B cell (primary cell): Measurements from ENCODE around the gene RAPGEF6. TPM values are rescaled to one million over a fixed set of nuclear protein-coding genes. Genes with fewer than 3 reads are reported as not detected.

Experiments used
- ATAC-seq: fragments of 200-7000 bp; cut with Tn5 transposase; one replicate; pipeline ENCODE4 v1.10.0; 2021; ENCODE audit warnings: low read depth, mild to moderate bottlenecking, moderate number of reproducible peaks, moderate library complexity
- CTCF ChIA-PET: fragments of 350-600 bp; sonication (Branson Sonifier 250); formaldehyde crosslinking; loops from one replicate; lab custom pipeline; 2021; ENCODE audit warnings: antibody characterized with exemption, inconsistent platforms; lab: Charles Lee
- POLR2A ChIA-PET: fragments of 350-600 bp; sonication (Branson Sonifier 250); formaldehyde crosslinking; loops from one replicate; lab custom pipeline; 2021; ENCODE audit warnings: antibody characterized with exemption; lab: Charles Lee
- DNase-seq: peaks from one replicate; pipeline ENCODE4 v3.0.0; 2013
- H2AFZ ChIP-seq: 2 replicates; pipeline ENCODE4 v1.6.1; 2012; ENCODE audit warnings: mild to moderate bottlenecking, low read depth, low read length; ENCODE audit not compliant: insufficient read depth, poor library complexity, severe bottlenecking
- H3K27ac ChIP-seq, 2 donors: 1 replicate in 1 of 2; 2 replicates in 1 of 2; pipeline ENCODE4 v1.5.1; 2012 to 2013; ENCODE audit warnings: low read length in 2 of 2, mild to moderate bottlenecking in 2 of 2, moderate library complexity in 1 of 2
- H3K27me3 ChIP-seq, 4 experiments: fragments of 200-600 bp in 1 of 4; sonication (generic) in 1 of 4; replicated peaks in 1 of 4; 1 replicate in 2 of 4; 2 replicates in 2 of 4; pipeline versions ENCODE4 v1.6.1 to v1.7.0; 2013 to 2016; ENCODE audit warnings: low read length in 3 of 4, mild to moderate bottlenecking in 2 of 4, mixed read lengths in 1 of 4, moderate library complexity in 1 of 4; ENCODE audit not compliant: insufficient read depth in 4 of 4, control insufficient read depth in 3 of 4; ENCODE audit errors: control extremely low read depth in 1 of 4
- H3K36me3 ChIP-seq, 2 experiments: replicated peaks in 1 of 2; 1 replicate in 1 of 2; 2 replicates in 1 of 2; pipeline versions ENCODE4 v1.6.1 to v1.7.1; 2013; ENCODE audit warnings: low read length in 1 of 2; ENCODE audit not compliant: insufficient read depth in 2 of 2, control insufficient read depth in 1 of 2; ENCODE audit errors: control extremely low read depth in 1 of 2, extremely low read depth in 1 of 2
- H3K4me1 ChIP-seq, 2 donors: fragments of 200-600 bp in 1 of 2; sonication (generic) in 1 of 2; 1 replicate in 1 of 2; 2 replicates in 1 of 2; pipeline versions ENCODE4 v1.5.1 to v1.6.1; 2013 to 2017; ENCODE audit warnings: low read length in 2 of 2; ENCODE audit not compliant: control insufficient read depth in 2 of 2, insufficient read depth in 2 of 2
- H3K4me2 ChIP-seq: replicated peaks from 2 replicates; pipeline ENCODE3; 2012; ENCODE audit warnings: mild to moderate bottlenecking, low read depth, low read length; ENCODE audit not compliant: poor library complexity, severe bottlenecking
- H3K4me3 ChIP-seq, 5 experiments: fragments of 200-600 bp in 1 of 5; sonication (generic) in 1 of 5; 1 replicate in 3 of 5; 2 replicates in 2 of 5; pipeline versions ENCODE4 v1.5.1 to v1.7.0; 2011 to 2016; ENCODE audit warnings: low read length in 4 of 5, mild to moderate bottlenecking in 4 of 5, low read depth in 2 of 5, control low read depth in 1 of 5, moderate library complexity in 1 of 5; ENCODE audit not compliant: insufficient read depth in 1 of 5; ENCODE audit errors: control extremely low read depth in 1 of 5, extremely low read depth in 1 of 5
- H3K79me2 ChIP-seq: fragments of 200-600 bp; sonication (generic); one replicate; pipeline ENCODE4 v1.6.0; 2016; ENCODE audit warnings: low read length; ENCODE audit not compliant: control insufficient read depth, insufficient read depth
- H3K9ac ChIP-seq: fragments of 200-600 bp; sonication (generic); 2 replicates; pipeline ENCODE4 v1.6.1; 2017; ENCODE audit warnings: mild to moderate bottlenecking, low read length, moderate library complexity
- H3K9me3 ChIP-seq, 3 donors: one replicate each; pipeline versions ENCODE4 v1.6.1 to v1.7.1; 2013; ENCODE audit warnings: low read length in 2 of 3; ENCODE audit not compliant: control insufficient read depth in 2 of 3, insufficient read depth in 1 of 3; ENCODE audit errors: control extremely low read depth in 1 of 3
- H4K20me1 ChIP-seq: 2 replicates; pipeline ENCODE4 v1.6.0; 2012; ENCODE audit warnings: mild to moderate bottlenecking, low read length; ENCODE audit not compliant: insufficient read depth, control insufficient read depth, poor library complexity, severe bottlenecking
- H3K27ac Mint-ChIP-seq: one replicate; pipeline ENCODE4 v1.8.0; 2021; ENCODE audit warnings: mixed read lengths
- H3K27me3 Mint-ChIP-seq: one replicate; pipeline ENCODE4 v1.8.0; 2021; ENCODE audit warnings: mixed read lengths
- H3K4me1 Mint-ChIP-seq: one replicate; pipeline ENCODE4 v1.8.0; 2021; ENCODE audit warnings: mixed read lengths
- H3K4me3 Mint-ChIP-seq: one replicate; pipeline ENCODE4 v1.8.0; 2021; ENCODE audit warnings: mixed read lengths
- H3K9me3 Mint-ChIP-seq: one replicate; pipeline ENCODE4 v1.8.0; 2022; ENCODE audit warnings: mixed read lengths; ENCODE audit not compliant: insufficient read depth
- EZH2 ChIP-seq: IDR thresholded peaks from 2 replicates; pipeline ENCODE4 v1.6.1; 2012; ENCODE audit warnings: borderline replicate concordance, low read depth, mild to moderate bottlenecking, moderate library complexity, low read length; ENCODE audit not compliant: insufficient read depth, poor library complexity, severe bottlenecking
- WGBS: methylation state at CpG from one replicate; pipeline ENCODE4 v1.1.5; 2013; ENCODE audit warnings: missing lambda C conversion rate; ENCODE audit not compliant: insufficient coverage; 5-methylcytosine and 5-hydroxymethylcytosine counted together
- intact Hi-C: fragments of 100-400 bp; cut with micrococcal nuclease; formaldehyde crosslinking; loops from one replicate; pipeline ENCODE4 v1.10.0; 2022
- polyA plus RNA-seq: library from polyadenylated mRNA; depleted of rRNA; stranded (reverse); fragments of >200 nt; gene quantifications from 2 replicates; pipeline ENCODE4 v1.2.3, GENCODE V29; 2012
- total RNA-seq, 2 donors: library from RNA; stranded (reverse); fragments of 120-200 nt in 1 of 2; gene quantifications; 1 replicate in 1 of 2; 2 replicates in 1 of 2; pipeline versions ENCODE4 v1.2.3 to v1.2.4, GENCODE V29; 2013 to 2022
- TF ChIP-seq, protein P1 (sequence below): fragments of 200-600 bp; IDR thresholded peaks from one replicate; pipeline ENCODE4 v1.8.0; 2022; ENCODE audit warnings: antibody characterized with exemption, mild to moderate bottlenecking

The RAPGEF6 gene
- total and polyA plus RNA-seq, 2 donors (not counting 1 experiment from before 2014, with no cell fraction given): 9.8 to 56.2 TPM

DNA sequence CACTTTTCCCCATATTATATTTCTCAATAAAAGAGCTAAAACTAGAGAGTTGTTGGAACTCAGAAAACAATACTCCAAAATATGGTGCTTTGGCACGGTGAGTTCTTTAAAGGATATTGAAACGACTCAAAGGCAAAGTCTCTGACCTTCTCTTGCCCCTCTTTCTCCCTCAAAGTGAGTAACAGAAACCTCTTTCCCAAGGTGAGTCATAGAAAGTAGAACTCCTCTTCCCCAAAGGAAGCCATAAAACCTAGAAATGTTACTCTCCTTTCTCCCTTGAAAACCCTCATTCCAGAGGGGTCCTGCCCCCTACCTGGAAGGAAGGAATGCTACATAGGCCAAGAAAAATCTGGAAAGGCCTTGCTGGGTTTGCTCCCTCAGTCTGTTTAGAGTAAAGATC is 47.5 kb downstream of the RAPGEF6 start:
- ChIA-PET CTCF (interaction anchor here (1.0 to 10.4 kb wide), 6 partner anchors 14 to 475 kb away, joined by 3 to 405 read pairs (median 16); partner anchors contain the start of gene ACSL6), POLR2A (no interaction called here)
- H3K4me3 ChIP-seq: no peak overlapping the region
- Mint-ChIP-seq H3K4me1 (peaks cover 9% of the 10 kb centered on the region), H3K27me3 (no peaks in the 10 kb centered on the region), H3K27ac (no peak overlapping the region), H3K9me3 (no peaks in the 10 kb centered on the region), H3K4me3 (no peak overlapping the region)
- H3K4me2 ChIP-seq: no peak overlapping the region
- intact Hi-C loops: loop anchor here (10.0 kb wide), 1 partner anchor 107 kb away; no protein-coding TSS in a partner anchor
- peaks cover 66% of the 10 kb centered on the region for H4K20me1 ChIP-seq
- H3K36me3 ChIP-seq: peaks cover 0 to 5% of the 10 kb centered on the region in 2 experiments
- H3K27me3 ChIP-seq: no peaks in the 10 kb centered on the region
- no peak overlapping the region for H2AFZ ChIP-seq
- WGBS: 83% methylated on average over 2 of the region's 2 CpGs
- H3K27ac ChIP-seq: no peak overlapping the region
- no peaks in the 10 kb centered on the region for H3K9me3 ChIP-seq
- ATAC-seq (no peak), DNase-seq (no peak)
- H3K4me1 ChIP-seq: peaks cover 0 to 5% of the 10 kb centered on the region in 2 donors
- TF ChIP-seq EZH2: no peak
- TF ChIP-seq, protein P1, sequence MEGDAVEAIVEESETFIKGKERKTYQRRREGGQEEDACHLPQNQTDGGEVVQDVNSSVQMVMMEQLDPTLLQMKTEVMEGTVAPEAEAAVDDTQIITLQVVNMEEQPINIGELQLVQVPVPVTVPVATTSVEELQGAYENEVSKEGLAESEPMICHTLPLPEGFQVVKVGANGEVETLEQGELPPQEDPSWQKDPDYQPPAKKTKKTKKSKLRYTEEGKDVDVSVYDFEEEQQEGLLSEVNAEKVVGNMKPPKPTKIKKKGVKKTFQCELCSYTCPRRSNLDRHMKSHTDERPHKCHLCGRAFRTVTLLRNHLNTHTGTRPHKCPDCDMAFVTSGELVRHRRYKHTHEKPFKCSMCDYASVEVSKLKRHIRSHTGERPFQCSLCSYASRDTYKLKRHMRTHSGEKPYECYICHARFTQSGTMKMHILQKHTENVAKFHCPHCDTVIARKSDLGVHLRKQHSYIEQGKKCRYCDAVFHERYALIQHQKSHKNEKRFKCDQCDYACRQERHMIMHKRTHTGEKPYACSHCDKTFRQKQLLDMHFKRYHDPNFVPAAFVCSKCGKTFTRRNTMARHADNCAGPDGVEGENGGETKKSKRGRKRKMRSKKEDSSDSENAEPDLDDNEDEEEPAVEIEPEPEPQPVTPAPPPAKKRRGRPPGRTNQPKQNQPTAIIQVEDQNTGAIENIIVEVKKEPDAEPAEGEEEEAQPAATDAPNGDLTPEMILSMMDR: no peak
- no peak overlapping the region for H3K9ac ChIP-seq
- H3K79me2 ChIP-seq: peaks cover 73% of the 10 kb centered on the region

DNA sequence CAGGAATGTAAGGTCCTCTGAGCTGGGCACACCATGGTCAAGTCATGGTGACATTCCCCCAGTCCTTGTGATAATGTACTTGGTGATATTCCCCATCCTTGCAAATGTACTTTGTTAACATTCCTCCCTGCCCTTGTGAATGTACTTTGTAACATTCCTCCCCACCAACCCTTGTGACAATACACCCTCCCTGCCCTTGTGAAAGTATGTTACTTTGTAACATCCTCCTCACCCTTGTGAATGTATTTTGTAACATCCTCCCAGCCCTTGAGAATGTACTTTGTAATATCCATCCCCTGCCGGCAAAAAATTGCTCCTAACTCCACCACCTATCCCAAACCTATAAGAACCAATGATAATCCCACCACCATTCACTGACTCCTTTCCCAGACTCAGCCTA is 53.3 kb downstream of the RAPGEF6 start:
- no peak overlapping the region for H2AFZ ChIP-seq
- no peak overlapping the region for H3K9ac ChIP-seq
- no peaks in the 10 kb centered on the region for H3K9me3 Mint-ChIP-seq
- no peak overlapping the region for H3K27ac Mint-ChIP-seq
- no peaks in the 10 kb centered on the region for H3K27me3 ChIP-seq
- no peak overlapping the region for H3K4me3 Mint-ChIP-seq
- H3K79me2 ChIP-seq: peaks cover 95% of the 10 kb centered on the region
- intact Hi-C loops: loop anchor here (10.0 kb wide), 1 partner anchor 113 kb away; no protein-coding TSS in a partner anchor
- H3K4me2 ChIP-seq: no peak overlapping the region
- DNase-seq (no peak), ATAC-seq (no peak)
- no peak for TF ChIP-seq EZH2
- TF ChIP-seq, protein P1: no peak
- H3K9me3 ChIP-seq: peaks cover 0 to 8% (median 0%) of the 10 kb centered on the region in 3 donors
- ChIA-PET POLR2A (no interaction called here), CTCF (interaction anchor here (2.3 kb wide), 1 partner anchor 426 kb away, joined by 10 read pairs; no protein-coding TSS in a partner anchor)
- peaks cover 1 to 13% of the 10 kb centered on the region in 2 experiments for H3K36me3 ChIP-seq
- no peak overlapping the region for H3K4me3 ChIP-seq
- H3K4me1 Mint-ChIP-seq: peaks cover 14% of the 10 kb centered on the region
- H4K20me1 ChIP-seq: peaks cover 94% of the 10 kb centered on the region
- H3K27me3 Mint-ChIP-seq: no peaks in the 10 kb centered on the region
- H3K27ac ChIP-seq: no peak overlapping the region
- 100% methylated on average over 1 of the region's 1 CpG for WGBS
- H3K4me1 ChIP-seq: no peaks in the 10 kb centered on the region
